ENCODE data around the gene SPRY1.

Gene SPRY1

GRCh38 chr4:123438031-123438430 is 41.4 kb downstream of the SPRY1 start:
- DNase-seq (ENCODE audit: low read depth), result no peak
- TF ChIP-seq CTCF (conservative IDR thresholded peaks at IDR 0.05; ENCODE audit: low read depth, low read length), result no peak
- no peak overlapping the region for H3K4me3 ChIP-seq (ENCODE audit: low read depth, low read length)

- no peak overlapping the region for H3K4me3 ChIP-seq (ENCODE audit: low read depth, low read length)
- DNase-seq (ENCODE audit: low read depth), result peak; percentile 46
These were observed 47.0 kb downstream of the SPRY1 start for GRCh38 chr4:123443401-123444289.

GRCh38 chr4:123444290-123444731 is 47.7 kb downstream of the SPRY1 start:
- no peak overlapping the region for H3K4me3 ChIP-seq (ENCODE audit: low read depth, low read length)
- peak; percentile 63 for DNase-seq (ENCODE audit: low read depth)

More at GRCh38 chr4:123443401-123444289, 47.0 kb downstream of the SPRY1 start:
- no peak for TF ChIP-seq CTCF (conservative IDR thresholded peaks at IDR 0.05; ENCODE audit: low read depth, low read length)

GRCh38 chr4:123446865-123447474 is 50.4 kb downstream of the SPRY1 start:
- no peak for DNase-seq (ENCODE audit: low read depth)
- TF ChIP-seq CTCF (conservative IDR thresholded peaks at IDR 0.05; ENCODE audit: low read depth, low read length), result no peak
- no peak overlapping the region for H3K4me3 ChIP-seq (ENCODE audit: low read depth, low read length)

More at GRCh38 chr4:123444290-123444731, 47.7 kb downstream of the SPRY1 start:
- no peak for TF ChIP-seq CTCF (conservative IDR thresholded peaks at IDR 0.05; ENCODE audit: low read depth, low read length)

- TF ChIP-seq CTCF (conservative IDR thresholded peaks at IDR 0.05; ENCODE audit: low read depth, low read length), result no peak
- H3K4me3 ChIP-seq (ENCODE audit: low read depth, low read length), result no peak overlapping the region
- DNase-seq (ENCODE audit: low read depth), result peak; percentile 32
These were observed 52.8 kb downstream of the SPRY1 start for GRCh38 chr4:123449362-123449761.

GRCh38 chr4:123449780-123450179 is 53.2 kb downstream of the SPRY1 start:
- no peak for TF ChIP-seq CTCF (conservative IDR thresholded peaks at IDR 0.05; ENCODE audit: low read depth, low read length)
- DNase-seq (ENCODE audit: low read depth), result peak; percentile 73
- H3K4me3 ChIP-seq (ENCODE audit: low read depth, low read length), result no peak overlapping the region
